Brain microvascular endothelial cell (primary cell): ENCODE data around the gene MEIS2.

Experiments
- DNase-seq: peaks from one replicate; pipeline ENCODE4 v3.0.0-alpha.2; 2020
- H3K27ac ChIP-seq: fragments of 250-450 bp; sonication (Bioruptor Pico); 2 replicates; pipeline ENCODE4 v1.5.1; 2020; ENCODE audit warnings: mild to moderate bottlenecking, moderate library complexity
- H3K27me3 ChIP-seq: fragments of 250-450 bp; sonication (Bioruptor Pico); replicated peaks from 2 replicates; pipeline ENCODE4 v1.5.1; 2020; ENCODE audit warnings: mild to moderate bottlenecking
- H3K36me3 ChIP-seq: fragments of 250-450 bp; sonication (Bioruptor Pico); replicated peaks from 2 replicates; pipeline ENCODE4 v1.5.1; 2020; ENCODE audit warnings: mild to moderate bottlenecking
- H3K4me3 ChIP-seq: 2 replicates; pipeline ENCODE4 v1.5.1; 2011; ENCODE audit warnings: low read depth, mild to moderate bottlenecking, control low read depth, low read length, moderate library complexity
- in situ Hi-C: cut with HindIII; loops from 2 replicates; pipeline ENCODE4 v1.10.0; 2017; ENCODE audit warnings: low sequenced_read_pairs, low pct_ligation_motif_present
- TF ChIP-seq, protein P1 (sequence below): IDR thresholded peaks from 2 replicates; pipeline ENCODE4 v1.5.1; 2011; ENCODE audit warnings: low read depth, mild to moderate bottlenecking, moderate library complexity, low read length, control low read depth, inconsistent platforms; ENCODE audit errors: missing control alignments

MEIS2 gene

DNA sequence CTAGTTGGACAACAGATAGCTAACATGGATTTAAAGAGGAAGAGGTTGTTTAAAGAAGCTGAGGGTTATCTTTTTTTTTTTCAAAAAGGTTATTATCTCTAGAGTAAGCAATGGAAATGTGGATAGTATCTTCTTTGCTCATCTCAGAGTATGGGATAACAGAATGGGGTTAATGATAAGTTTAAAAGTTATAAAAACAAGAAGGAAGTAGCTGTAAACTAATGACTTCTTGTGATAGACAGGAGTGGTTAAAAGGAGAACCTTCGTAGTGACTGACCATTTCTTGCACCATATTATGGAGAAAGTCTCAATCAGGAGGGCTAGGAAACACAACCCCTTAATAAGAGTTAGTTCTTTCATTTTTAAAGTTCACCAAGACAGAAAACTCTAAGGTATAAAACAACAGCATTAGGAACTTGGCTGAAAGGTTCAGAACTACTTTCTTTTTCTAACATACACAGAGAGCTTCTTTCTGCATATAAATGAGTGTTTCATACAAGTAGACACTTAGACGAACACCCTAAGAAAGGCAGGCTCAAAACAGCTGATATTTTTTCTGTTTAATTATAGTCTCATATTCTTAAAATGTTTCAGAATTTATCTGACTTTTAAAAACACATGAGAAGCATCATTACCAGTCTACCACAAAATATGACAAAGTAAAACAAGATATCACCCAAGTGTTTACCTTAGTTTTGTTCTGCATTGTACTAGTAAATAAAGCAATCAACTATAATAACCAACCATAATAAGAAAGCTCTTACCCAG is 140.0 kb downstream of the MEIS2 start:
- no peak overlapping the region for H3K27ac ChIP-seq
- no peaks in the 10 kb centered on the region for H3K27me3 ChIP-seq
- DNase-seq: no peak
- H3K36me3 ChIP-seq: no peaks in the 10 kb centered on the region
- TF ChIP-seq, protein P1, sequence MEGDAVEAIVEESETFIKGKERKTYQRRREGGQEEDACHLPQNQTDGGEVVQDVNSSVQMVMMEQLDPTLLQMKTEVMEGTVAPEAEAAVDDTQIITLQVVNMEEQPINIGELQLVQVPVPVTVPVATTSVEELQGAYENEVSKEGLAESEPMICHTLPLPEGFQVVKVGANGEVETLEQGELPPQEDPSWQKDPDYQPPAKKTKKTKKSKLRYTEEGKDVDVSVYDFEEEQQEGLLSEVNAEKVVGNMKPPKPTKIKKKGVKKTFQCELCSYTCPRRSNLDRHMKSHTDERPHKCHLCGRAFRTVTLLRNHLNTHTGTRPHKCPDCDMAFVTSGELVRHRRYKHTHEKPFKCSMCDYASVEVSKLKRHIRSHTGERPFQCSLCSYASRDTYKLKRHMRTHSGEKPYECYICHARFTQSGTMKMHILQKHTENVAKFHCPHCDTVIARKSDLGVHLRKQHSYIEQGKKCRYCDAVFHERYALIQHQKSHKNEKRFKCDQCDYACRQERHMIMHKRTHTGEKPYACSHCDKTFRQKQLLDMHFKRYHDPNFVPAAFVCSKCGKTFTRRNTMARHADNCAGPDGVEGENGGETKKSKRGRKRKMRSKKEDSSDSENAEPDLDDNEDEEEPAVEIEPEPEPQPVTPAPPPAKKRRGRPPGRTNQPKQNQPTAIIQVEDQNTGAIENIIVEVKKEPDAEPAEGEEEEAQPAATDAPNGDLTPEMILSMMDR: no peak
- in situ Hi-C loops: no loop called here
- H3K4me3 ChIP-seq: no peak overlapping the region

DNA sequence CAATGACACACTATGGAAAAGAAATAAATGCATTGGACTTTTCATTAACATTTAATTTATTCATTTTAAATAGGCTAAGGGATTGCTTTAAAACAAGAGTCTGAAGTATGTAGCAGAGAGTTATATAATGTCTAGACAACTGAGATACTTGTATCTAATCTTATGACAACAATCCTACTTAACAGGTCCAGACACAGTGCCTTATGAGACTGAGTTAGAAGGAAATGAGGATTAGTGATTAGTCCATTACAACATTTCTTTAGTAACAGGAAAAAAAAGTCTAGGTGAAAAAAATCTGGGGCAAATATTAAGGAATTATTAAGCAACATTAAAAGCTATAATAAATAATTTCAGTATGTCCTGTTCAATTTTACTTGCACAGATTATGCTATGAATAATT is 140.6 kb downstream of the MEIS2 start:
- in situ Hi-C loops: no loop called here
- TF ChIP-seq, protein P1: no peak
- H3K4me3 ChIP-seq: no peak overlapping the region
- H3K27ac ChIP-seq: no peak overlapping the region
- no peaks in the 10 kb centered on the region for H3K27me3 ChIP-seq
- H3K36me3 ChIP-seq: no peaks in the 10 kb centered on the region
- no peak for DNase-seq

DNA sequence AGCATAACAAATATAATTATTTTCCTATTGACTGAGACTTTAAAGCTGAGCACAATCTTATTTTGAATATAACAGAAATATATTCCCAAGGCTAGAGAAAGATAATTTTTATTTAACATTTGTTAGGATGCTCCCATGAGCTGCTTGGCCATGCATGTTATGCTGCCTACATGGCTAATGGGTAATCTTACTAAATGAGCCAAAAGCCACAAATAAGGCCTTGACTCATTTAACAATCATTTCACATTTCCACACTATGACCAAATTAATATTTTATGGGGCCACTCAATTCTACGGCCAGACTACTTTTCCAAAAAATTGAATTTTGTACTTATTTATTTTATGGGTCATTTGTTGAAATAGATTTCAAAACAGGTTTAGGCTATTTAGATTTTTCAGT is 141.7 kb downstream of the MEIS2 start:
- no peak for DNase-seq
- Histone ChIP-seq H3K36me3 (no peaks in the 10 kb centered on the region), H3K27ac (no peak overlapping the region), H3K4me3 (no peak overlapping the region), H3K27me3 (no peaks in the 10 kb centered on the region)
- TF ChIP-seq, protein P1: no peak
- in situ Hi-C loops: no loop called here

DNA sequence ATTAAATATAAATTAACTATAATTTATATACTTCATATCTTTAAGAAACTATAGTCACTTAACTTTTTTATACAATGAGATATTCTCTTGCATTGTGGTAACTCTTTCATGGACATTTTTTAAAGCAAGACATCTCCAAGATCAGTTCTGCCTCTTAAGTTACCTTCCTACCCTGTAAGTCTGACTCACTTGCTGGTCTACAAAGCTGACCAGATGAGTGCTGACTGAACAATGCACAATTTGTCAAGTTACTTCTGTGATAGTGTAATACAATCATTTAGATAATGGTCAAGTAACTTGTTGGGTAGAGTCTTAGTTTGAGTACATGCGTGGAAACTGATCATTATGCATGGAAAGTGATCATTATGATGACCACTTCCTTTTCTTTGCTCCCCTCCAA is 145.9 kb downstream of the MEIS2 start:
- H3K27me3 ChIP-seq: no peaks in the 10 kb centered on the region
- H3K36me3 ChIP-seq: no peaks in the 10 kb centered on the region
- peak; percentile 3 for DNase-seq
- TF ChIP-seq, protein P1: no peak
- no peak overlapping the region for H3K4me3 ChIP-seq
- H3K27ac ChIP-seq: no peak overlapping the region
- in situ Hi-C loops: no loop called here

DNA sequence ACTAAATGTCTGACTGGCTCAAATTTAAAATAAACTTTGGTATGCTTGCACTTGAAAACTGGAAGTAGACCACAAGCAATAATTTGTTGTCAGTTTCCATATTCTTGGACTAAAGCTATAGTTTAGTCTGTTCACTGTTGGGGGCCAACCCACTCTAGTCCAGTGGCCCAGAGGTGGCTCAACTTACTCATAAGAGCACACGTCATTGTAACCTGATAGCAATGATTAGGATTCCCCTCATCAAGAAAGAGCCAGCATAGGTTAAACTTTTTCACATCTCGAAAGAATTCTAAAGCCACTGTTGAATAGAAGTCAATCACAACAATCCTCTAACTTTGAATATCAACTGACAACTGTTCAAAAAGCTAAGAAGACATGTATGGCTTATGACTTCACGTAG is 147.0 kb downstream of the MEIS2 start:
- no peak for DNase-seq
- TF ChIP-seq, protein P1: no peak
- no peaks in the 10 kb centered on the region for H3K27me3 ChIP-seq
- H3K36me3 ChIP-seq: no peaks in the 10 kb centered on the region
- H3K4me3 ChIP-seq: no peak overlapping the region
- H3K27ac ChIP-seq: no peak overlapping the region
- in situ Hi-C loops: no loop called here
